Right lobe of liver (tissue), 6 donors: Measurements from ENCODE around the gene SLC6A3. TPM values are rescaled to one million over a fixed set of nuclear protein-coding genes. Genes with fewer than 3 reads are reported as not detected.
"Not testable (repeated sequence)": the region's sequence is repeated elsewhere in the genome, so short reads cannot be mapped to it uniquely, and the experiment has no call there.

Experiments
- ATAC-seq, 4 donors: fragments of 200-7000 bp; cut with Tn5 transposase; one replicate each; pipeline ENCODE4 v1.9.1; 2020; ENCODE audit warnings: mild to moderate bottlenecking in 4 of 4, moderate library complexity in 4 of 4
- DNase-seq, 3 donors: peaks; one replicate each; pipeline ENCODE4 v3.0.0-alpha.2; 2020
- H3K27ac ChIP-seq, 3 donors: fragments of 200-600 bp; one replicate each; pipeline ENCODE4 v1.8.0; 2022
- H3K27me3 ChIP-seq, 2 donors: fragments of 200-600 bp; one replicate each; pipeline ENCODE4 v1.8.0; 2022
- H3K36me3 ChIP-seq, 4 donors: fragments of 200-600 bp; sonication (generic) in 1 of 4; one replicate each; pipeline versions ENCODE4 v1.5.1 to v1.8.0; 2017 to 2022; ENCODE audit warnings: control low read depth in 1 of 4
- H3K4me1 ChIP-seq, 4 donors: fragments of 200-600 bp; sonication (generic) in 1 of 4; one replicate each; pipeline versions ENCODE4 v1.5.1 to v1.8.0; 2017 to 2022; ENCODE audit warnings: control low read depth in 1 of 4
- H3K4me3 ChIP-seq, 3 donors: fragments of 200-600 bp; one replicate each; pipeline ENCODE4 v1.8.0; 2022
- H3K9me3 ChIP-seq, 4 donors: fragments of 200-600 bp; sonication (generic) in 1 of 4; one replicate each; pipeline versions ENCODE4 v1.5.1 to v1.8.0; 2017 to 2022; ENCODE audit warnings: control low read depth in 1 of 4
- CTCF ChIP-seq, 4 donors: fragments of 200-600 bp in 3 of 4; fragments of 450-650 bp in 1 of 4; IDR thresholded peaks; one replicate each; pipeline versions ENCODE4 v1.5.1 to v1.8.0; 2016 to 2022; ENCODE audit warnings: antibody characterized with exemption in 4 of 4, mild to moderate bottlenecking in 2 of 4
- POLR2A ChIP-seq: fragments of 450-650 bp; IDR thresholded peaks from one replicate; pipeline ENCODE4 v1.6.1; 2017; ENCODE audit warnings: antibody characterized with exemption, mild to moderate bottlenecking
- whole genome bisulfite sequencing: methylation state at CpG from one replicate; pipeline ENCODE4 v1.1.6; 2018; ENCODE audit warnings: low coverage, low lambda C conversion rate; ENCODE audit not compliant: insufficient coverage; ENCODE audit errors: missing lambda C conversion rate; 5-methylcytosine and 5-hydroxymethylcytosine counted together
- intact Hi-C, 2 donors: fragments of 100-400 bp; cut with DNase I; formaldehyde crosslinking; loops; one replicate each; pipeline versions ENCODE4 v1.11.2 to v1.14.1; 2022
- total RNA-seq, 6 experiments: library from RNA; depleted of rRNA in 2 of 6; stranded (reverse); fragments of >200 nt in 2 of 6; fragmentation: NEBNext Ultra II Directional in 3 of 6; extraction: Animal tissue kit (Norgen Biotek cat#: 25700) in 3 of 6; gene quantifications; one replicate each; pipeline versions ENCODE4 v1.1.0 to v1.2.4, GENCODE V29; 2016 to 2023
- donor health status: DM: no; HTN: yes; CAD: no.
- donor health status: DM: no; HTN: no; CAD: no.
- donor health status: DM: no; HTN: no; CAD: no.
- donor health status: DM: no; HTN: yes; CAD: no.
- donor health status: DM: no; HTN: yes; CAD: no.

Gene SLC6A3
- total RNA-seq, 6 experiments from 2014 or later, result not detected

- 75% methylated on average over 5 of the region's 11 CpGs for whole genome bisulfite sequencing
- peak in 1 of 3 donors; percentile 16 for DNase-seq
- H3K4me1 ChIP-seq, result no peaks in the 10 kb centered on the region
- H3K9me3 ChIP-seq, result no peaks in the 10 kb centered on the region
- intact Hi-C loops, result no loop called here
- H3K27me3 ChIP-seq, result no peaks in the 10 kb centered on the region
- H3K4me3 ChIP-seq, result no peak overlapping the region
- ATAC-seq, result no peak
- TF ChIP-seq CTCF (IDR thresholded peaks at IDR 0.05), result no peak
- no peak for TF ChIP-seq POLR2A
- H3K27ac ChIP-seq, result peak overlapping the region in 1 of 3 donors; percentile 29
- no peaks in the 10 kb centered on the region for H3K36me3 ChIP-seq
Measured at GRCh38 chr5:1476967-1477310, 31.7 kb upstream of the SLC6A3 start.

- H3K9me3 ChIP-seq, result no peaks in the 10 kb centered on the region
- H3K4me3 ChIP-seq, result no peak overlapping the region
- no peaks in the 10 kb centered on the region for H3K27me3 ChIP-seq
- DNase-seq, result peak in 2 of 3 donors; percentile 24 to 54
- 93% methylated on average over 10 of the region's 28 CpGs for WGBS
- intact Hi-C loops, result no loop called here
- no peaks in the 10 kb centered on the region for H3K4me1 ChIP-seq
- peak overlapping the region in 1 of 3 donors; percentile 29 for H3K27ac ChIP-seq
- no peaks in the 10 kb centered on the region for H3K36me3 ChIP-seq
- TF ChIP-seq CTCF (IDR thresholded peaks at IDR 0.05) (no peak), POLR2A (no peak)
- ATAC-seq, result no peak
Measured at GRCh38 chr5:1476181-1476966, 31.1 kb upstream of the SLC6A3 start.

GRCh38 chr5:1475544-1475900 lies 30.3 kb upstream of the SLC6A3 start:
- WGBS, result no CpG with 5 or more reads among the region's 17 CpGs
- peak in 2 of 3 donors; percentile 25 to 40 for DNase-seq
- H3K27me3 ChIP-seq, result not testable (repeated sequence)

GRCh38 chr5:1474866-1475543 lies 29.8 kb upstream of the SLC6A3 start:
- Histone ChIP-seq H3K27me3 (no peaks in the 10 kb centered on the region), H3K4me3 (no peak overlapping the region), H3K4me1 (peaks cover 0 to 6% (median 0%) of the 10 kb centered on the region in 4 donors), H3K36me3 (no peaks in the 10 kb centered on the region), H3K27ac (no peak overlapping the region), H3K9me3 (no peaks in the 10 kb centered on the region)
- 94% methylated on average over 3 of the region's 24 CpGs for WGBS
- peak in 2 of 3 donors; percentile 22 to 51 for DNase-seq
- TF ChIP-seq CTCF (IDR thresholded peaks at IDR 0.05), result no peak
- no peak for TF ChIP-seq POLR2A
- intact Hi-C loops, result no loop called here
- ATAC-seq, result no peak

More at GRCh38 chr5:1475544-1475900, 30.3 kb upstream of the SLC6A3 start:
- H3K4me3 ChIP-seq, H3K4me1 ChIP-seq, H3K27ac ChIP-seq, ATAC-seq, H3K36me3 ChIP-seq, H3K9me3 ChIP-seq, intact Hi-C loops: not testable (repeated sequence)

GRCh38 chr5:1474183-1474839 lies 29.1 kb upstream of the SLC6A3 start:
- DNase-seq (peak in 2 of 3 donors; percentile 21 to 51), ATAC-seq (no peak)
- Histone ChIP-seq H3K4me1 (peaks cover 0 to 6% (median 0%) of the 10 kb centered on the region in 4 donors), H3K27me3 (no peaks in the 10 kb centered on the region), H3K4me3 (no peak overlapping the region), H3K36me3 (no peaks in the 10 kb centered on the region), H3K27ac (no peak overlapping the region), H3K9me3 (no peaks in the 10 kb centered on the region)
- TF ChIP-seq POLR2A (no peak), CTCF (IDR thresholded peaks at IDR 0.05) (no peak)
- 100% methylated on average over 4 of the region's 21 CpGs for WGBS
- intact Hi-C loops, result no loop called here
